Measurements from ENCODE around the gene ODAM. TPM values are rescaled to one million over a fixed set of nuclear protein-coding genes. Genes with fewer than 3 reads are reported as not detected.
"Not testable (repeated sequence)": the region's sequence is repeated elsewhere in the genome, so short reads cannot be mapped to it uniquely, and the experiment has no call there.

Gene ODAM
- total RNA-seq, 1 donor from 2014 or later, result not detected

DNA sequence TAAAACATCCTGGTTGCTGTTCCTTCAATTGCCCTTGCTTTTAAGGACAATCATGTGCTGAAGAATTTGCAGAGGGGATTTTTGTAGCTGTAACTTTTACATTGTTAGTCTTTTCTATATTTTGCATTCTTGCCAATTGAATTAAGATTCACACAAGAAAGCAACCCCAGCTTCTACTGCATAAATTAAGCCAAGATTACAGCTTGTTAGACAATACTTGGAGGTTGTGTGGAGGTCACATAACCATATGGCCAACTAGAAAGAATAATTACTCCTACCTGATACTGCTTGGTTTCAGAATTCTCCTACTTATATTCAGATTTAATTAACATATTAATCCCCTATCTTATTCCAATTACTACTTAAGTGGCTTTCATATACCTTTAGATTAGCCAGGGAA lies 26.3 kb downstream of the ODAM start:
- not testable (repeated sequence) for DNase-seq (ENCODE audit: low read depth, low spot score)

DNA sequence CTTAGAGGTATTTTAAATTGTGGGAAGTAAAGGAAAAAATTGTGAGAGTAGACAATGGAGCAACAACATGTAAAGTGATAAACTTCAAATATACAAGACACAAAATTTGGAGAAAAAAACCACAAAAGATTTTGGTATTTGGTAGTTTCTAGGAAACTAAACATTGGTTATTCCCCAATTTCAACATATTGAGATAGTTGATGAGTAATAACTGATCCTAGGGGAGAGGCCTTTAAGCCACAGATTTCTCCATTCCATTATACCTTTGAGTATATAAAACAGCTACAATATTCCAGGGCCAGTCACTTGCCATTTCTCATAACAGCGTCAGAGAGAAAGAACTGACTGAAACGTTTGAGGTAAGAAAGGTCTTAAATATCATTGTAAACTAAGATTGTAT lies 30.3 kb downstream of the ODAM start, which contains the start of gene FDCSP:
FDCSP (plus strand) TSS at position 301 of the 400 bp plus-strand sequence. CDS start 5,071 bp downstream, outside the sequence.
- no peak for DNase-seq (ENCODE audit: low read depth, low spot score)

DNA sequence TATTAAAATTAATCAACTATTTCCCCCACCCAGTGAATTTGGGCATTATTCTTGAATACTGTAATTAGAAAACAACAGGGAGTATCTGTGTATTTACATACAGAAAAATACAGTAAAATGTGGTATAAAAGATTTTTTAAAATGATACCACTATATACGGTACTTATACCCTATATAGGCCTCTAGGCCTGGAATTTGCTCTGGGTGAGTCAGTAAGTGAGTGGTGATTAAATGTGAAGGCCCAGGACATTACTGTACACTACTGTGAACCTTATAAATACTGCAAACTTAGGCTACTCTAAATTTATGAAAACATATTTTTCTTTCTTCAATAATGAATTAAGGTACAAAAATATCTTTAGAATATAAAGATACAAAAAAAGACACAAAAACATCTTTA lies 40.6 kb downstream of the ODAM start:
- no peak for DNase-seq (ENCODE audit: low read depth, low spot score)

DNA sequence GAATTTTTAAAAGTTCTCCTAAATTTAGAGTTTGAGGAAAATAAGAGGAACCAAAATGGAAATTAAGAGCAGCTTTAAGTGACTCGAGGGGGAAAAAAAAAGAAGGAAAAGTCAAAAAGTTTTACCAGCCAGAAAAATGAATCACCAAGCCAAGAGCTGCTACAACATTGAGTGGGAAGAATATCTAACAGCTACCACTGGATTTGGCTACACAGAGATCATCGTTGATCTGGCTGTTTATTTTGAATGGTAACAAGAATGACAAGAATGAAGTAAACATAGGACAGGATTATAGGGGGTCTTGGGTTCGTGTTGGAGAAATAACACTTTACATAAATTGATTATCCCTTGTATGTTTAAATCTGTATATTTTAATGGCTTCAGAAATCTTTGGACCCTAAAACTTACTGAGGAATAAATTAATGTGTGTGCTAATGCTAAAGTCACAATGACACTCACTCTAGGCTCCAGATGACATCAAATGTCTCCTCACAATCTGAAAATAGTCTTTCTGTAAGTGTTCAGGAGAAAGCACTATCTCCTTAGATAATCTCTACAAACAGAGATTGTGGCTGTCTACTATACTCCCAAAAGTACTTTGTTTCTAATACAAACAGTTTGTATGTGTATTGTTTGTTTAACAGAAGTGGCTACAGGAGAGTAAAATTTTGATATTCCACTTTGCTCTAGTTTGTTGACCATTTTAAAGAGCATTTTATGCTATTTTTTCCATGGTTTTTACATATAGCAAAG lies 43.8 kb downstream of the ODAM start:
- no peak for DNase-seq (ENCODE audit: low read depth, low spot score)

DNA sequence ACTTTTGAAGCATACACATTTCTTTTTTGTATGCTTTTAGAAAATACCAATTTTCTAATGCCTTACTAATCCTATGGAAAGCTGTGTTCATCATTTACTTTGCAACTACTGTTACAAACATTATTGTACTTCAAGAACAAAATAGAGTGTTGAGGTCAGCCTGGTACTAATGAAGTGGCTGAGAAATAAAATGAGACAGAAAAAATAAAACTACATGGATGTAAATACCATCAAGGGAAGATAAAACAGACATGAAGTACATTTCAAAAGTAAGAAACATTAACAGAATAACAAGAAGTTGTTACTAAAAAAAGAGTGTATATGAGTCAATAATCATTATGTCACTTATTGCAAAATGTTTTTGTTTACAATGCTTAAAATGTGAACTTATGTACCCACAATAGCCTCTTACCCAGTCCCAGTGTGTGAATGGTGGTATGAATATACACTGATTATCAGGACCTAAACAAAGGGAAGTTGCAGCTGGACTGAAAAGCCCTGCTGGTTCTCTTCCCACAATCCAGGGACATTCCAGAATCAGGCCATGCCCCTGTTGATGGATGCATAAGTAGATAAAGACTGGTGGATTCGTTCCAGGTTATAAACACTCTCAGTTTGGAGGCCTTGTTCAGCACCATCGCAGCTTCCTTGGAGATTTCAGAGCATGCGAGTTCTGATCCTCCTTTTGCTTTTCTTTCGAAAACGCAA lies 44.5 kb downstream of the ODAM start:
- DNase-seq (ENCODE audit: low read depth, low spot score), result no peak

DNA sequence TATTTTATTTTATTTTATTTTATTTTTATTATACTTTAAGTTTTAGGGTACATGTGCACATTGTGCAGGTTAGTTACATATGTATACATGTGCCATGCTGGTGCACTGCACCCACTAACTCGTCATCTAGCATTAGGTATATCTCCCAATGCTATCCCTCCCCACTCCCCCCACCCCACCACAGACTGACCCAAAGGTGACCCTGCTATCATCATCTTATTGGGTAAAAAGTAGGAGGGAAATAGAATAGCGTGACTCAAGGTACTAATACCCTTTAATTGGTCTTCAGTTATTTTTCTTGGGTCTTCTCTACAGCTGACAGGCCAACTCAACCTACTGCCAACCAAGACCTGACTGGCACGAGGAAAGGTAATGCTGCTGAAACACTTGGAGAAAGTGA lies 46.8 kb downstream of the ODAM start, which contains the start of gene CSN3:
CSN3 (plus strand) TSS at position 301 of the 400 bp plus-strand sequence. CDS start 2,223 bp downstream, outside the sequence.
- not testable (repeated sequence) for DNase-seq (ENCODE audit: low read depth, low spot score)

DNA sequence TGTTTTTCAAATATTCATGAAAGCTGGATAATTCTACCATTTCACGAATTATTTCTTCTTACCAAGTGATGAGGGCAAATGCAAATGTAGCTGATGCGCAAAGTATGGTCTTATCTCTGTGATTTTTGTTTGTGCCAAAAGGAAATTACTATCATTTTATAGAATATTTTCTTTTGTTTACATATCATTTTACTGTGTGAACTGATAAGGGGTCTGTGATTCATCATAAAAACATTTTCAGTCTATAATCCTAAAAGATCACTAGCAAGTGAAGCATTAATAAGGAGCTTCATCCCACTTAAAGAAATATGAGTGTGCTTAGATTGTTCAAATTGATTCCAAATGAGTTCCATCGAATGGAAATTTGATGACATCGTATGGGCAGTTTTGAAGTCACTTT lies 47.6 kb downstream of the ODAM start:
- DNase-seq (ENCODE audit: low read depth, low spot score), result no peak

DNA sequence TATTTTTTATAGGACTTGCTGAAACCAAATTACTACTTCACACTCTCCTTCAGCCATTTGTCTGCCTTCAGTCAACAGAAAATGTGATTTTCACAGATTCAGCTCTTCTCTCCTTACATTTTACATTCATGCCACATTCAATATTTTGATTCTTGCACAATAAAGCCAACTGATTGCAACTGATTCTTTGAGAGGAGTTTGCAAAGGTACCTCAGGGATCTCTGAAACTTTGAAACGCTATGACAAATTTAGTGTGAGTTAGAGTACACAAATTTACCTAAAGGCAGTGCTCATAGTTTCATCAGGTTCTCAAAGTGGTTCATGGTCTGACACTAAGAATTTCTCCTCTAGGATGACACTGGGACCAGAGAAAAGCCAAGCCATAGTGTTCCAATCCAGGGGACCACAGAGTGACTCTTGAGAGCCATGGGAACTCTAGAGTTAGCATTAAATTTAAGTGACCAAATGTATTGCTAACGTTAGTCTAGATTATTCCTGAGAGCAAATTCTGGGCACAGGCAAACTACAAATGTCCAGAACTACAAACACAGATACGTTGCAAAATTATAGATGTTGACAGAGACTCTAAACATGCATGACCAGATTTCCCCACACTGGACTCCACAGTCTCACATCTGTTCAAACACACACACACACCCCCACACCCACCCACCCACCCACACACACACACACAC lies 55.9 kb downstream of the ODAM start:
- no peak for DNase-seq (ENCODE audit: low read depth, low spot score)

DNA sequence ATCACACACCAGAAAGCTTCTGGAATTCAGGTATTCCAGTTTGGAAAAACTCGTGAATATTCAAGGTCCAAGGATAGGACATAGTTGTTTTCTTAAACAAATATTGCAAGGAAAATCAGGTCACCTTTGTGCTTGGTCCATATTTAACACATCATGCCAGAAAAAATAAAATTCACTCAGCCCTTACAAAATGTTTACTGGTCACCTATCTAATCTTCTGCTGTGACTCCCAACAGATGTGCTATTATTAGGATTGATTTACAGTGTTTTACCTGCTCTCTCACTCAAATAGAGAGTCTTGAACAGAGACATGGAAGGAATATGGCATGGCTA lies 56.4 kb downstream of the ODAM start:
- no peak for DNase-seq (ENCODE audit: low read depth, low spot score)

Other genes starting within 250 kb of the ODAM start
- gene CSN2, start 230.0 kb upstream of the ODAM start, total RNA-seq, result not detected in 2 replicates
- gene STATH, start 199.8 kb upstream of the ODAM start, total RNA-seq, result not detected in 2 replicates
- not detected in 2 replicates for gene HTN3, start 167.3 kb upstream of the ODAM start, total RNA-seq
- not detected in 2 replicates for gene HTN1, start 145.3 kb upstream of the ODAM start, total RNA-seq
- not detected in 2 replicates for gene PRR27, start 41.5 kb upstream of the ODAM start, total RNA-seq
- gene FDCSP, start 30.4 kb downstream of the ODAM start, total RNA-seq, result not detected in 2 replicates
- not detected in 2 replicates for gene CSN3, start 46.9 kb downstream of the ODAM start, total RNA-seq
- gene CABS1, start 139.3 kb downstream of the ODAM start, total RNA-seq, result not detected in 2 replicates
- not detected in 2 replicates for gene SMR3A, start 165.0 kb downstream of the ODAM start, total RNA-seq
- gene SMR3B, start 187.4 kb downstream of the ODAM start, total RNA-seq, result not detected in 2 replicates
- not detected in 2 replicates for gene OPRPN, start 202.2 kb downstream of the ODAM start, total RNA-seq